Activated CD8-positive, alpha-beta memory T cell treated with anti-CD3 and anti-CD28 coated beads for 4 hours (primary cell): ENCODE results near the gene EVA1A.
"Not testable (repeated sequence)": the region's sequence is repeated elsewhere in the genome, so short reads cannot be mapped to it uniquely, and the experiment has no call there.

Experiments used
- DNase-seq, 2 donors: peaks; one replicate each; pipeline ENCODE4 v3.0.0-alpha.2; 2020; ENCODE audit warnings: low read depth in 2 of 2

EVA1A gene

GRCh38 chr2:75484840-75485239, 75.9 kb downstream of the EVA1A start:
- no peak for DNase-seq

- DNase-seq: no peak
Observed at GRCh38 chr2:75483878-75484277, 76.9 kb downstream of the EVA1A start.

- DNase-seq: no peak
Observed at GRCh38 chr2:75482398-75482797, 78.3 kb downstream of the EVA1A start.

GRCh38 chr2:75480971-75481836, 79.5 kb downstream of the EVA1A start:
- no peak for DNase-seq

GRCh38 chr2:75477696-75478095, 83.0 kb downstream of the EVA1A start:
- DNase-seq: not testable (repeated sequence)

- no peak for DNase-seq
Observed at GRCh38 chr2:75476761-75477160, 84.0 kb downstream of the EVA1A start.

- DNase-seq: no peak
Observed at GRCh38 chr2:75475976-75476375, 84.8 kb downstream of the EVA1A start.

- no peak for DNase-seq
Observed at GRCh38 chr2:75475049-75475448, 85.7 kb downstream of the EVA1A start.

- DNase-seq: no peak
Observed at GRCh38 chr2:75474115-75474514, 86.6 kb downstream of the EVA1A start.

GRCh38 chr2:75466708-75467311, 93.9 kb downstream of the EVA1A start:
- DNase-seq: no peak

- no peak for DNase-seq
Observed at GRCh38 chr2:75465317-75465984, 95.3 kb downstream of the EVA1A start.

- no peak for DNase-seq
Observed at GRCh38 chr2:75464348-75464946, 96.3 kb downstream of the EVA1A start.

GRCh38 chr2:75462721-75463120, 98.0 kb downstream of the EVA1A start:
- DNase-seq: no peak

- DNase-seq: no peak
Observed at GRCh38 chr2:75462206-75462605, 98.5 kb downstream of the EVA1A start.

- DNase-seq: no peak
Observed at GRCh38 chr2:75460630-75461029, 100.1 kb downstream of the EVA1A start.

- no peak for DNase-seq
Observed at GRCh38 chr2:75459565-75460310, 101.0 kb downstream of the EVA1A start.

GRCh38 chr2:75458201-75458600, 102.5 kb downstream of the EVA1A start:
- no peak for DNase-seq

GRCh38 chr2:75456825-75457224, 103.9 kb downstream of the EVA1A start:
- DNase-seq: no peak

- DNase-seq: no peak
Observed at GRCh38 chr2:75456111-75456510, 104.6 kb downstream of the EVA1A start.

- DNase-seq: no peak
Observed at GRCh38 chr2:75454241-75454620, 106.5 kb downstream of the EVA1A start.

GRCh38 chr2:75453384-75454240, 107.1 kb downstream of the EVA1A start:
- DNase-seq: no peak
